ENCODE measurements around the gene ACTL9. TPM values are rescaled to one million over a fixed set of nuclear protein-coding genes. Genes with fewer than 3 reads are reported as not detected.

The ACTL9 gene
- polyA plus RNA-seq, 1 of the 3 experiments (the other 2 are of a cell fraction): not detected

DNA sequence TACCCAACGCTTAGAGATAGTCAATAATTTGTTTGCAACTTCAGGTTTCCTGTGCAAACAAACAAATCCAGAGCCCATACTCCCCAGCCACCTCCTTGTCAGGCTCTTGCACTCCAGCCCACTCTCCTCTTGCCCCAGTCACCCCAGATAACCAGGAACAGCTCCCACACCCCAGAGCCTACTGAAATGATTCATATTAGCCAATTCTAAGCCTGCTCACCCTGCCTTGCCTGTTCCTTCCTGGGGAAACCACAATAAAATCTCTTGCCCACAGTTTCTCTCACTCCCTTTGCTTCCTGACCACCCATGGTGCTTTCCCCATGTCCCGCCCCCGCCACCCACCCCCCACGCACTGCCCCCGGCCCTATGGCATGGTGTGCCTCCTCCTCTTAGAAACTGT is 3.8 kb upstream of the ACTL9 start:
- Histone ChIP-seq H3K9ac (no peak overlapping the region), H3F3A (replicated peaks; ENCODE audit: insufficient read depth) (no peaks in the 10 kb centered on the region), H3K27ac (ENCODE audit: low read depth in 2 of 2, low read length in 1 of 2) (no peak overlapping the region), H2AFZ (ENCODE audit: low read depth) (no peak overlapping the region), H3K4me3 (ENCODE audit: low read depth in 2 of 2, low read length in 1 of 2) (no peak overlapping the region), H3K27me3 (ENCODE audit: insufficient read depth) (peaks cover 25% of the 10 kb centered on the region; the same call in 1 of the 2 replicates), H3K9me3 (no peaks in the 10 kb centered on the region), H3K79me2 (ENCODE audit: insufficient read depth) (no peaks in the 10 kb centered on the region), H3K4me2 (no peak overlapping the region), H3K36me3 (replicated peaks in 1 of 2; ENCODE audit: control insufficient read depth in 1 of 2, insufficient read depth in 2 of 2, low read length in 1 of 2) (no peaks in the 10 kb centered on the region), H3K4me1 (ENCODE audit: control insufficient read depth in 1 of 2, insufficient read depth in 2 of 2, low read depth in 1 of 2, low read length in 1 of 2) (no peaks in the 10 kb centered on the region), H3K9me2 (no peaks in the 10 kb centered on the region), H4K20me1 (ENCODE audit: insufficient read depth) (no peaks in the 10 kb centered on the region)
- TF ChIP-seq FOXM1 (IDR thresholded peaks at IDR 0.05; ENCODE audit: low read depth): no peak
- no peak for TF ChIP-seq RFX5 (IDR thresholded peaks at IDR 0.05; ENCODE audit: low read length)
- no peak for TF ChIP-seq RCOR1 (IDR thresholded peaks at IDR 0.05; ENCODE audit: low read length)
- TF ChIP-seq, protein P1, sequence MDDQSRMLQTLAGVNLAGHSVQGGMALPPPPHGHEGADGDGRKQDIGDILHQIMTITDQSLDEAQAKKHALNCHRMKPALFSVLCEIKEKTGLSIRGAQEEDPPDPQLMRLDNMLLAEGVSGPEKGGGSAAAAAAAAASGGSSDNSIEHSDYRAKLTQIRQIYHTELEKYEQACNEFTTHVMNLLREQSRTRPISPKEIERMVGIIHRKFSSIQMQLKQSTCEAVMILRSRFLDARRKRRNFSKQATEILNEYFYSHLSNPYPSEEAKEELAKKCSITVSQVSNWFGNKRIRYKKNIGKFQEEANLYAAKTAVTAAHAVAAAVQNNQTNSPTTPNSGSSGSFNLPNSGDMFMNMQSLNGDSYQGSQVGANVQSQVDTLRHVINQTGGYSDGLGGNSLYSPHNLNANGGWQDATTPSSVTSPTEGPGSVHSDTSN (IDR thresholded peaks at IDR 0.05): no peak
- no peak for TF ChIP-seq FOSL2 (IDR thresholded peaks at IDR 0.05; ENCODE audit: borderline replicate concordance, low read depth)
- no peak for TF ChIP-seq MXI1 (IDR thresholded peaks at IDR 0.05; ENCODE audit: low read depth, low read length)
- TF ChIP-seq NFIC (IDR thresholded peaks at IDR 0.05; ENCODE audit: borderline replicate concordance): no peak
- TF ChIP-seq SMC3 (IDR thresholded peaks at IDR 0.05; ENCODE audit: low read depth, low read length): no peak
- ChIA-PET CTCF (no interaction called here), POLR2A (no interaction called here)
- DNase-seq: no peak
- WGBS (ENCODE audit: low lambda C conversion rate): 7% methylated on average over 5 of the region's 5 CpGs

DNA sequence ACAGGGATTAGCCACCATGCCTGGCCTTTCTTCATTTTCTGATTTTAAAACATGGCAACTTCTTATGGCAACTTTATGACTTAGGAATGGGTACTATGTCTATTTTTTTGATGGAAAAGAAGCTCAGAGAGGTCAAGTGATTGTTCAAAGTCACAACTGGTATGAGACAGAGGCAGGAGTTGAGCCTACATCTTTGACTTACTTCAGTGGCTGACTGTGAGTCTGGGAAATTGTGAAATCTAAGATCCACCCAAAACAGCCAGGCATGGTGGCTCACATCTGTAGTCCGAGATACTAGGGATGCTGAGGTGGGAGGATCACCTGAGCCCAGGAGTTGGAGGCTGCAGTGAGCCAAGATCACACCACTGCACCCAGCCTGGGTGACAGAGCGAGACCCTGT is 2.4 kb upstream of the ACTL9 start:
- Histone ChIP-seq H2AFZ (ENCODE audit: low read depth) (no peak overlapping the region), H3K27ac (ENCODE audit: low read depth in 2 of 2, low read length in 1 of 2) (no peak overlapping the region), H3K9me2 (no peaks in the 10 kb centered on the region), H3K4me2 (no peak overlapping the region), H3K79me2 (ENCODE audit: insufficient read depth) (no peaks in the 10 kb centered on the region), H4K20me1 (ENCODE audit: insufficient read depth) (no peaks in the 10 kb centered on the region), H3K36me3 (replicated peaks in 1 of 2; ENCODE audit: control insufficient read depth in 1 of 2, insufficient read depth in 2 of 2, low read length in 1 of 2) (no peaks in the 10 kb centered on the region), H3K9ac (no peak overlapping the region), H3K27me3 (ENCODE audit: insufficient read depth) (peaks cover 25% of the 10 kb centered on the region; the same call in 1 of the 2 replicates), H3K4me3 (ENCODE audit: low read depth in 2 of 2, low read length in 1 of 2) (no peak overlapping the region), H3K9me3 (no peaks in the 10 kb centered on the region), H3F3A (replicated peaks; ENCODE audit: insufficient read depth) (no peaks in the 10 kb centered on the region), H3K4me1 (ENCODE audit: control insufficient read depth in 1 of 2, insufficient read depth in 2 of 2, low read depth in 1 of 2, low read length in 1 of 2) (no peaks in the 10 kb centered on the region)
- ChIA-PET POLR2A (no interaction called here), CTCF (interaction anchor here (0.8 kb wide), 1 partner anchor 120 kb away, joined by 3 read pairs; no protein-coding TSS in a partner anchor)
- TF ChIP-seq YY1 (IDR thresholded peaks at IDR 0.05; ENCODE audit: low read depth) (no peak), NRF1 (IDR thresholded peaks at IDR 0.05; ENCODE audit: low read depth, low read length) (no peak), TEAD4 (IDR thresholded peaks at IDR 0.05; ENCODE audit: borderline replicate concordance, insufficient read depth) (no peak), FOXM1 (IDR thresholded peaks at IDR 0.05; ENCODE audit: low read depth) (no peak), SIN3A (IDR thresholded peaks at IDR 0.05; ENCODE audit: borderline replicate concordance, low read depth, low read length) (no peak), RAD21 (IDR thresholded peaks at IDR 0.05; ENCODE audit: low read length) (no peak), ELF1 (IDR thresholded peaks at IDR 0.05) (no peak), RXRA (IDR thresholded peaks at IDR 0.05; ENCODE audit: borderline replicate concordance, low read depth) (no peak), RCOR1 (IDR thresholded peaks at IDR 0.05; ENCODE audit: low read length) (no peak), NFIC (IDR thresholded peaks at IDR 0.05; ENCODE audit: borderline replicate concordance) (no peak), GABPA (IDR thresholded peaks at IDR 0.05; ENCODE audit: low read depth) (no peak), FOXJ3 (CRISPR knock-in tag; IDR thresholded peaks at IDR 0.05) (no peak), MXI1 (IDR thresholded peaks at IDR 0.05; ENCODE audit: low read depth, low read length) (no peak), JUND (IDR thresholded peaks at IDR 0.05) (no peak), SMC3 (IDR thresholded peaks at IDR 0.05; ENCODE audit: low read depth, low read length) (no peak), MEF2A (IDR thresholded peaks at IDR 0.05; ENCODE audit: borderline replicate concordance, low read depth) (no peak)
- TF ChIP-seq, protein P2, sequence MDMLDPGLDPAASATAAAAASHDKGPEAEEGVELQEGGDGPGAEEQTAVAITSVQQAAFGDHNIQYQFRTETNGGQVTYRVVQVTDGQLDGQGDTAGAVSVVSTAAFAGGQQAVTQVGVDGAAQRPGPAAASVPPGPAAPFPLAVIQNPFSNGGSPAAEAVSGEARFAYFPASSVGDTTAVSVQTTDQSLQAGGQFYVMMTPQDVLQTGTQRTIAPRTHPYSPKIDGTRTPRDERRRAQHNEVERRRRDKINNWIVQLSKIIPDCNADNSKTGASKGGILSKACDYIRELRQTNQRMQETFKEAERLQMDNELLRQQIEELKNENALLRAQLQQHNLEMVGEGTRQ (IDR thresholded peaks at IDR 0.05; ENCODE audit: borderline replicate concordance, low read depth, low read length): no peak
- TF ChIP-seq, protein P3, sequence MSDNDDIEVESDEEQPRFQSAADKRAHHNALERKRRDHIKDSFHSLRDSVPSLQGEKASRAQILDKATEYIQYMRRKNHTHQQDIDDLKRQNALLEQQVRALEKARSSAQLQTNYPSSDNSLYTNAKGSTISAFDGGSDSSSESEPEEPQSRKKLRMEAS (IDR thresholded peaks at IDR 0.05; ENCODE audit: low read depth): no peak
- TF ChIP-seq, protein P4, sequence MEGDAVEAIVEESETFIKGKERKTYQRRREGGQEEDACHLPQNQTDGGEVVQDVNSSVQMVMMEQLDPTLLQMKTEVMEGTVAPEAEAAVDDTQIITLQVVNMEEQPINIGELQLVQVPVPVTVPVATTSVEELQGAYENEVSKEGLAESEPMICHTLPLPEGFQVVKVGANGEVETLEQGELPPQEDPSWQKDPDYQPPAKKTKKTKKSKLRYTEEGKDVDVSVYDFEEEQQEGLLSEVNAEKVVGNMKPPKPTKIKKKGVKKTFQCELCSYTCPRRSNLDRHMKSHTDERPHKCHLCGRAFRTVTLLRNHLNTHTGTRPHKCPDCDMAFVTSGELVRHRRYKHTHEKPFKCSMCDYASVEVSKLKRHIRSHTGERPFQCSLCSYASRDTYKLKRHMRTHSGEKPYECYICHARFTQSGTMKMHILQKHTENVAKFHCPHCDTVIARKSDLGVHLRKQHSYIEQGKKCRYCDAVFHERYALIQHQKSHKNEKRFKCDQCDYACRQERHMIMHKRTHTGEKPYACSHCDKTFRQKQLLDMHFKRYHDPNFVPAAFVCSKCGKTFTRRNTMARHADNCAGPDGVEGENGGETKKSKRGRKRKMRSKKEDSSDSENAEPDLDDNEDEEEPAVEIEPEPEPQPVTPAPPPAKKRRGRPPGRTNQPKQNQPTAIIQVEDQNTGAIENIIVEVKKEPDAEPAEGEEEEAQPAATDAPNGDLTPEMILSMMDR (IDR thresholded peaks at IDR 0.05): no peak
- no peak for DNase-seq
- WGBS (ENCODE audit: low lambda C conversion rate): 7% methylated on average over 2 of the region's 2 CpGs

All from SK-N-SH (cell line).